Breast epithelium (tissue), 3 donors: ENCODE measurements around the gene NEDD9.

Experiments used
- POLR2A ChIP-seq: fragments of 450-650 bp; IDR thresholded peaks from one replicate; pipeline ENCODE4 v1.6.1; 2016; ENCODE audit warnings: antibody characterized with exemption, mild to moderate bottlenecking, moderate library complexity
- TF ChIP-seq, protein P1 (sequence below), 3 donors: fragments of 450-650 bp; IDR thresholded peaks; one replicate each; pipeline ENCODE4 v1.5.1; 2016 to 2017; ENCODE audit warnings: antibody characterized with exemption in 3 of 3, mild to moderate bottlenecking in 3 of 3, moderate library complexity in 3 of 3

DNA sequence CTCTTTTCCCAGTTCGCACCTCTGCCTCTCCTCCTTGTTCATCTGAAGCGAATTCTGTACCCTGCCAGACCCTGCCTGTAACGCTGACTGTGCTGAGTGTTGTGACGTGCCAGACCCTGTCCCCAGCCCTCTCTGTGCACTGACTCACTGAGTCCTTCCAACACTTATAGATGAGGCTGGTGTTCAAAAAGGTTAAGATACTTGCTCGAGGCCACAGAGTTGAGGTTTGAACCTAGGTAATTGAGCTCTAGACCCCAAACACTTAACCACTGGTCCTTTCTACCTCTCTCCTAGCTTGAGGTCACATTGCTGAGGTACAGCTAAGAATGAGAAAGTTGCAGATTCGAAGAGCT, 45.7 kb upstream of the NEDD9 start:
- TF ChIP-seq, protein P1, sequence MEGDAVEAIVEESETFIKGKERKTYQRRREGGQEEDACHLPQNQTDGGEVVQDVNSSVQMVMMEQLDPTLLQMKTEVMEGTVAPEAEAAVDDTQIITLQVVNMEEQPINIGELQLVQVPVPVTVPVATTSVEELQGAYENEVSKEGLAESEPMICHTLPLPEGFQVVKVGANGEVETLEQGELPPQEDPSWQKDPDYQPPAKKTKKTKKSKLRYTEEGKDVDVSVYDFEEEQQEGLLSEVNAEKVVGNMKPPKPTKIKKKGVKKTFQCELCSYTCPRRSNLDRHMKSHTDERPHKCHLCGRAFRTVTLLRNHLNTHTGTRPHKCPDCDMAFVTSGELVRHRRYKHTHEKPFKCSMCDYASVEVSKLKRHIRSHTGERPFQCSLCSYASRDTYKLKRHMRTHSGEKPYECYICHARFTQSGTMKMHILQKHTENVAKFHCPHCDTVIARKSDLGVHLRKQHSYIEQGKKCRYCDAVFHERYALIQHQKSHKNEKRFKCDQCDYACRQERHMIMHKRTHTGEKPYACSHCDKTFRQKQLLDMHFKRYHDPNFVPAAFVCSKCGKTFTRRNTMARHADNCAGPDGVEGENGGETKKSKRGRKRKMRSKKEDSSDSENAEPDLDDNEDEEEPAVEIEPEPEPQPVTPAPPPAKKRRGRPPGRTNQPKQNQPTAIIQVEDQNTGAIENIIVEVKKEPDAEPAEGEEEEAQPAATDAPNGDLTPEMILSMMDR (IDR thresholded peaks at IDR 0.05): no peak
- no peak for TF ChIP-seq POLR2A
